SK-N-DZ (cell line): Measurements from ENCODE around the gene DOCK4.

Experiments
- DNase-seq: peaks from one replicate; pipeline ENCODE4 v3.0.0-alpha.2; 2015; ENCODE audit warnings: low spot score

The DOCK4 gene

DNA sequence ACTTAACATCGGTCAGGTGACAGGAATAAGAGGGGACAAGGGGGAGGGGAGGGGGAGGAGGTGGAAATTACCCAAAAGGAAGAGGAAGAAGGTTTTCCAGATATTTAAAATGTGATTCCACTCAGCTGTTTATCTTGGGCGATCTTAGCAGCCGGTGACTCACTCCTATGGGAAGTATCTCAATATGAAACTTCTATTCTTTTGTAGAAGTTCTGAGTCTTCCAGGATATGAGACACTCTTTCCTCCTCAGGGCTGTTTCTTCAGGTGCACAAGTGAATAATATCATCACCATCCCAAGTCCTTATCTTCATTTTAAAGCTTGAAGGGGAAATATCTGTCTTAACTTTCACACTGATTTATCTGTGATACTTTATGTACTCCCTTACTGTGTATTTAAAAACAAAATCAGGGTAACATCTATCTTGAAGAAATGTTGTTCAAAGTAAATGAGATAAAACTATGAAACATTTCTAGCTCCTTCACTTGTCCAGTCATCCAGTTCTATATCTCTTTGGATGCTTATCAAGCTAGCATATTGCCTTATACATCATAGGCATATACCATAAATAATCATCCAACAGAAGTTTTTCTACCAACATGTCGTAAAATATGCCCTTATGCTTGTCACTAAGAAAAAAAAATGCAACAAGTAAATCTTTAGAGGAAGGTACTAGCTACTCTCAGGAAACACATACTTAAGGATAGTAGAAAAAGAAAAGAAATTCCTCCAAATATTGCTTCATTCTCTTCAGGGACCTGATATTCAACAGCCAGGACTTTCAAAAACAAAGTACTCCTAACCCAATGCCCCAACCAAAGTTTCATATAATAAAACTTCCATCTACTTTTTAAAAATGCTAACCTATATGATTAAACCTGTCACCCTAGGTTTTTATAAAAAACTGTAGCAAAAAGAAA is 13.7 kb downstream of the DOCK4 start:
- DNase-seq: no peak

DNA sequence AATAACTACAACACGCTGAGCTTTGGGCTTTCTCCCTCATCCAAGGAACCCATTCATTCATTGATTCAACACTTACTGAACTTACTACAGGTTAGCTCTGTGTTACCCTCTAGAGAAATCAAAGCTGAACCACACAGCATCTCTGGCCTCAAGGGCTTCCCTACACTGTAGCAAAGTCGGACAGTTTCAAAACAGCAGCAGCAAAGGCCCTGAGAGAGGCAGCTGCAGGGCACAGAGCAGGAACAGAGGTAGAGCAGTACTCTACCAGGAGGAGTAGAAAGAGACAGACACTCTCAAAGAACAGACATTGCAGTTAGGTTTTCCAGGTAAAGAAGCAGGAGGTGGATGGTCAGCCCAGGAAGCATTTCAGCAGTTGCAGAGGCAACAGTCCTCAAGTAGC is 16.1 kb downstream of the DOCK4 start:
- DNase-seq: no peak

DNA sequence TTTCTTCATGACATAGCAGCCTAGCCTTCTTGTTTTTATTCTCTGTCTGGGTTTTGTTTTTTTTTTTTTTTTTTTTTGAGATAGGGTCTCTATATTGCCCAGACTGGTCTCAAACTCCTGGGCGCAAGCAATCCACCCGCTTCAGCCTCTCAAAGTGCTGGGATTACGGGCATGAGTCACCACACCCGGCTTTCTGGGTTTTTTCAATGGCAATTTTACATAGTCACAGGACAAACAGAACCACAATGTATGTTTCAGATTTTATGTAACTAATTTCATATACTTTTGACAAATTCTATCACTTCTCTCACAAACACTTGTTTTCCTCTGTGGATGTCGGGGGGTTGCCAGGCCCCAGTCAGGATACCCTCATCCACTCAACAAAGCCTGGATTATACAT is 16.5 kb downstream of the DOCK4 start:
- no peak for DNase-seq

DNA sequence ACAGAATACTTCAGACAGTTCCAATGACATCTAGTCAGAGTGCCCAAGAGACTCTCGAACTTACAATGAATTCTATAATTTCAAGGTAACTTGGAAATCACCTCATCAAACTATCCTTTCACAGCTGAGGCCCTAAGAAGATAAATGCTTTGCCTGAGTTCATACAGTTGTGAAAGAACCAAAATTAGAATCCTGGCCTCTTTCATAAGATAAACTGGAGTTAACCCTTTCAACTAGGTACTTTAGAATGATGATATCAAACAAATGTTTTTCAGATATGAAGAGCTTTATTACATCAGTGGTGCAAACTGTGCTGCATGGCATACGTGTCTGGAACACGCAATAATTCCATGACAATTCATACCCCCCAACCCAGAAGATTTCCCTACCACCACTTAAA is 17.9 kb downstream of the DOCK4 start:
- no peak for DNase-seq

DNA sequence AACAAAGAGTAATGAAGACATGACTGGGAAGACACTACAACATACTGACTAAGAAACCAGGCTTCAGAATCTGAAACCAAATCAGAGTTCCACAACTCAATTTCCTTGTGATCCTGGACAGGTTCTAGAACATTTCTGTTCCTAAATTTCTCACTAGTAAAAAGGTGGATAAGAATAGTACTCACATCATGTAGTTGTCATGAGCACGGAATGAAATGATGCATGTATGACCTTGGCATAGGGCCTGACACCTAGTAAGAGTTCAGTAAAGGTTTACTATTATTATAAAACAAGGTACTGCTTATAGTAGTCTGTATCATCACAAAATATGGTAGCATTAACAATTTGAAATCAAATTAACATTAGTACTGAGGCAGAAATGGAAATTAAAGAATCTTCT is 19.9 kb downstream of the DOCK4 start:
- no peak for DNase-seq

DNA sequence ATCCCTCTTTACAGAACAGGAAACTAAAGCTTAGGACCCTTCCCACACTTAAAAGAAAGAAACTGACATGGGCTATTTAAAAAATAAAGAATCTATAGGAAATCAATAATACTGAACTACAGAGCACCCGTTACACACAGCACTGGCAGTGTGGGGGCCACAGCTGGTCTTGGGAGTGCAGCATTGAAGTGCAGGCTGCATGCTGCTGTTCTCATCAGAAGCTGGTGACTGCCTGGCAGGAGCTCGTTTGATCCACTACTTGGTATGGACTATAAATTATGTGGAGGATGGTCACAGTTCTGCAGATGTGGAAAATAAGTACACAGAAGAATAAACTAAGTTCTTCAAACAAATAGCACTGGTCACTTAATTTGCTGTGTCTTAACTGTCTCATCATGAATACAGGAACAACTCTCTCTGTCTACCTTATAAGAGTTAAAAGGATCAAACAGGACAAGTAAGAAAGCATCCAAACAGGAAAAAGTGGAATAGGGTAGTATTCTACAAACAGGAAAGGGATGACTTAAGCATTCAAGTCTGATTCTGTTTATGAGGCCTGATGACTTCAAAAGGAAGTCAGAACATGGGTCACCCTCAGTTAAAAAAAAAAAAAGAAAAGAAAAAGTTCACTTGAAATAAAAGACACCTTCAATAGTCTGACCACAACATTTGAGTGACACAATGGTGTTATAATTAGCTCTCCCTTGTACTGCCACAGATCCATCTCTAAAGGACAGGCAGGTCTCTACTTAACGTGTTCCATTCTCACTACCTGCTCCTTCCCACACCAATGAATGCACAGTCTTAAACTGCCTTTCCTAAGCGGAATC is 21.0 kb downstream of the DOCK4 start:
- no peak for DNase-seq

DNA sequence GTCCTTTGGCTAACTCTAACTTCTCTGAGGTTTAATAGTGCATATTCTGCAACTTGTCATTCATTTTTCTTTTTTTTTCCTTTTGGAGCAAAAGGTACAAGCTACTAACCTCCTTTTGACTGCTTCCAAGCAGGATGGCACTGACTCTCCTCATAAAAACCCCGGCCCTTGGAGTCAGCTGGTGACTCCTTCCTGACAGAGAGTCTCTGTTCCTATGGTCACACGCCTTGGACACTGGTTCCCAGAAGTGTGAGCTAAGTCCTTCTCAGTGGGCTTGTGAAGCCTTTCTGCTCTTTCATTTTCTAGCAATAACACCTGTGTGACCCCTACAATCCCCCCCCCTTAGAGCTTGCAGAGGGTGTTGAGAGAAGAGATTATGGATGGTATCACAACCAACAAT is 21.7 kb downstream of the DOCK4 start:
- no peak for DNase-seq

DNA sequence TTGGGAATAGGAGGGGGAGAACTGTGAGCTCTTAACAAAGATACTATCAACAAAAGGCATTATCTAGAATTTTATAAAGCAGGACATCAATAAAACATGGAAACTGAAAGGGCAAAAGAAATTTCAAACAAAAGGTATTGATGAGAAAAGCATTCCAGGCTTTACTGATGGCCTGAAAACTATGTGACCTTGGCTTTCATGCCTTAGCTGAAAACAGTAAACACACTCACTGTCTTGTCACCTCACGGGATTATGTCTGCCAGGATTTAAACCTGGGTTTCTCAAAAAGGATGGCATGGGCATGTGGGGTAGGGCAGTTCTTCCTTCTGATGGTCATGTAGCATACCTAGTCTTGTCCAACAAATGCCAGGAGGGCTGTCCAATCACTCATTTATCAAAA is 22.9 kb downstream of the DOCK4 start:
- DNase-seq: no peak

DNA sequence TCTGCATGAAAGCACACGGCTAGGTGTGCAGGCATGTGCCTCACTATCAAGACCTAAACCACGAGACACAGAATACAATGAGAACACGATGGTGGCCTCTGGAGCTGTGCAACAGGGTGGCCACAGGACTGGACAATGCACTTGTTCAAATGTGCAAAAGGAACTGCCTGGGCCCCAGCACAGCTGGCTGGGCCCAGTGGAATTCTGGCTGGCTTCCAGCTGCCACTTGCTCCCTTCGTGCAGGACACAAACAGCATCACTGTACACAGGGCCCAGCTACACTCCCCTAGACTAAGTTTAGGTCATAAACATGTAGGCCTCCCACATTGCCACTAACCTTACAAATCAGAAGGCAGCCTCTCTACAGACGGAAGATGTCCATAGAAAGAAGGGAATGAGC is 23.4 kb downstream of the DOCK4 start:
- DNase-seq: no peak

DNA sequence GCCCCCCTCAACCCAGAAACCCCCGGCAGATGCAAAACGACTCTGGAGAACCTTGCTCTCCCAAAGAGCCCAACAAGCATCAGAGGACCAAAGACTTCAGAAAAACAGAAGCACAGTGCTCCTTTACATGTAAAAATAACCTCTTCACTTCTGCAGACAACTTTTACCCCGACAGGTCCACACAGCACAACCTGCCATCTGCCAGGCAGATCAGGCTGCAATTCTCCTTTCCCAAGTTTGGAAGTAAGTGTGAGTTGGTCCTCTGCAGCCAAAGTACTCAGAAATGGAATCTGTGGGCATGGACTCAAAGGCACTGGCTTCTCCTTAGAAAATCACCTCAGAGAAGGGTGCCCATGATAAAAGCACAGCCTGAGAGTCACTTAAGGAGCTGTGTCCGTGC is 26.0 kb downstream of the DOCK4 start:
- DNase-seq: no peak

DNA sequence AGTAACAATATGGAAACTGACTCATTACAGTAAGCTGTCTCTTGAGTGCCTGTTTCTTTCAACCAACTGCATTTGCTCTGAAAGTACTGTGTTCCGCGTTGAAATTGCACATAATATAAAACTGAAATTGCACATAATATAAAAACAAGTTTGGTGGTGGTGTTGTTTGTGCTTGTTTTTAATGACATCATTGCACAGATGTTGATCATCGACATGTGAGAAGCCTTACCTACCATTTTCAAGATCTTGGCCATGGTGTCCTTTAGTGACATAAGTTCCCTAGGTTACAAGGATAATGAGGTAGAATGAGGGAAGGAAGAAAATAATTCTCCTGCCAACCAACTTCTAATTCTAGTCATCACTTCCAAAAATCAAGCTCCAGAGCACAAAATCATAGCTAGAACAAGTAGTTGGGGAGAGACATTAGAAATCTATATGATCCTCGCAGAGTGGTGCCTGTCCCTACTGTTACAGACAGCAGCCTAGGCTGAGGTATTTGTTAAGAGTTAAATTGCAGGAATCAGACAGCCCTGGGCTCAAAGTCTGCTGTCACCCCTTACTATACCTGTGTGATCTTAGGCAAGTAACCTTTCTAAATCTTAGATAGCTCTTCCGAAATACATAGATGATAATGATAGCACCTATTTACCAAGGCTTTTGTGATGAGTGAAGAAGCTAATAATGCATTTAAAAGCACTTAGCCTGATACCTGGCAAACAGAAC is 29.3 kb downstream of the DOCK4 start:
- no peak for DNase-seq

DNA sequence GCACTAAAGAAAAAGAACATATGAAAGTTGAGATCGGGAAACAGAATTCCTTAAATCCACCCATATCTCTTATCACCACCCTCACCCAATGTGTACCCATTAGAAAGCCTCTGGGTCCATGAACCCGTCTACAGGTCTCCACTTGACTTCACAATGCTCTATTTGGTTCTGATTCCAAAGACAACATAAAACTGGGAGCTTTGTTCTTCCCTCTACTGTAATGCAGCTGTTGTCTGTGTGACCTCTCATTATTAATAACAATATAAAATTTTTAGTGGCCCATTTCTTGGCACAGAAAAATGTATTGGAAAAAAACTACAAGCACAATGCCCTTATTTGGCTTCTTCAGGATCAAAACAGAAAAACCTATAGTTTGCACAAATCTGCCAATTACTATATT is 30.0 kb downstream of the DOCK4 start:
- DNase-seq: no peak

DNA sequence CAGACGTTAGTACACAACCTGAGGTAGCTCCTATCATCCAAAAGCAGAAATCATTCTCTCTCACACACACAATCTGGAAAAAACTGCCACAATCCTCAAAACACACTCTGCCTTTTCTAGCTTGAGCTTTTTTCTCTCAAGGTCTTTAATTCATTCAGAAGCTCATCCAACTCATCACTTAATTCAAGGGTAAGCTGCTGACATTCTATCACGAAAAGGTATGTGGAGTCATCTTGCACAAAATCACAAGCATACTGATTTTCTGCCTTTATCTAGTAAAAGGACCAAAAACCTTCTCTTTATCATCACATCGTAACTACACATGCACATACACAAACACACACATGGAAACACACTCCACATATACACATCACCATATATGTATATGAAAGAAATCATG is 32.0 kb downstream of the DOCK4 start:
- DNase-seq: no peak

DNA sequence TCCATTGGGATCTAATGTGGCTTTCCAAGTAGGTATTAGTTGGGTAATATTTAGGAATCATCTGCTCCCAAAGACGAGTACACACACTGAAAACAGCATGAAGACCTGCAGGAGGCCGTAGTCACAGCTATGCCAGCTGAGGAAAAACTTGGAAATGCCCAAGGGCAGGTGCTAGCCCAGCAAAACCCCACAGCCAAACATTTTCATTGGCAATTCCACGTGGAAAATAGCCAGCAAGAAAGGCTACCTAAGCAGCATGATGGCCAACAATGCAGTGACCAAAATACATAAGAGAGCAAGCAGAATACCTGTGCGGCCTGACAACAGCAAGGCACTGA is 32.7 kb downstream of the DOCK4 start:
- no peak for DNase-seq

DNA sequence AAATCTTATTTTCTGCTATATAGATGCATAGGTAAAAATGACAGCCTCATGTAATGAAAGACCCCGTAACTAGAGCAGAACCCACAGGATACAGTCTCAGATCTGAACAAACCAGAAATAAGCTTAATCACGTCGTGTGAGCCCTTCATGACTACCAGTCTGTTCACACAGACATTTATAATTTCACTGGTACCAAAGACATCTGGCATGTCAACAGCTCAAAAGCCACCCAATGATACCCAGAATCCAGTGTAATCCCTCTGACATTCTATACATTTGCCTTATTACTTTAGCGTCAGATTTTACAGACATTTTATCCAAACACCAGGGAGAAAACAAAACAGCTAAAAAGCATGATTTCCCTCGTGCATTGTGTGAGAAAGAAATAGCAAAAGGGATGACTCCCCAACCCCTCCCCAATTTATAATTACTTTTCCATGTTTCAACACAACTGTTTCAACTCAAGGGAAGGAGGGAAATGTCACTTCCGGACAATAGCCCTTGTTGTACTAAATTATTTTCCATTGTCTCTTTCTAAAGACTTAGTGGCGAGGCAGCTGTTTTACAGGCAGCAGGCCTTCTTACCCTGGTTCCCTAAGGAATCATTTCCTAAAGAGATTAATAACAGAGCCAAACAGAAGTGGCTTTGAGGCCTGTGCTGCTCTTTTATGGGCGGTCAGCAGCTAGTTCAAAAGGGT is 33.2 kb downstream of the DOCK4 start:
- DNase-seq: no peak

DNA sequence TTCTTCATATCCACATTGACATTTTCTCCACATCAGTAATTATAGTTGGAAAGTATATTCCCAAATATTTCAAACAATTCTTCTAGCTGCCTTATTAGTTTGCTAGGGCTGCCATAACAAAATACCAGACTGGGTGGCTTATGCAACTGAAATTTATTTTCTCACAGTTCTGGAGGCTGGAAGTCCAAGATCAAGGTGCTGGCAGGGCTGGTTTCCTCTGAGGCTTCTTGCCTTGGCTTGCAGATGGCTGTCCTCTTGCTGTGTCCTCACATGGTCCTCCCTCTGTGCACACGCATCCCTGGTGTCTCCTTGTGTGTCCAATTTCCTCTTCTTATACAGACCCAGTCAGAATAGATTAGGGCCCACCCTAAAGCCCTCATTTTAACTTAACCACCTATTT is 34.5 kb downstream of the DOCK4 start:
- DNase-seq: no peak

DNA sequence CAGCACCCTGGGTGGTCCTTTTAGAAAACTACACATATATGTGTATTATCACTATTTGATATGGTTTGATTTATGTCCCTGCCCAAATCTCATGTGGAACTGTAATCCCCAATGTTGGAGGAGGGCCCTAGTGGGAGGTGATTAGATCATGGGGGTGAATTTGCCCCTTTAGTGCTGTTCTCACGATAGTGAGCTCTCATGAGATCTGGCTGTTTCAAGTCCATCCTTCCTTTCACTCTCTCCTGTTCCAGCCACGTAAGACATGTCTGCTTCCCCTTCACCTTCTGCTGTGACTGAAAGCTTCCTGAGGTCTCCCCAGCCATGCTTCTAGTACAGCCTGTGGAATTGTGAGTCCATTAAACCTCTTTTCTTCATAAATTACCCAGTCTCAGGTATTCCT is 37.3 kb downstream of the DOCK4 start:
- no peak for DNase-seq

DNA sequence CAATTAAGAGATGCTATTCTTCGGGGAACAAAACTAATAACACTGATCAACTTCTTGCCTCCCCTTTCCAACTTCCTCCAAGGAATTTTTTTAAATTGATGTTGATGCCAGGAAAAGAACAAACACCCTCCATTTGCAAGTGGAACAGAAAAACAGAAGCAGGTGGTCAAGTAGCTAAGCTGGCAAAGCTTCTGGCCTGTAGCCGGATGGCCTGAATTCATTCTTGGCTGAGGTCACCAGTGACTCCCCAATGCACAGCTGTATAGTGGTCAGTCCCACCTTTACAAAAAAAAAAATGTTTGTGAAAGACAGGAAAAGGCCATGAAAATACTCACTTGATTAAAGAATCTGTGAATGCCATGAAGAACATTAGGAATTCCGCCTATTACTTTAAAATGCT is 39.1 kb downstream of the DOCK4 start:
- DNase-seq: no peak

DNA sequence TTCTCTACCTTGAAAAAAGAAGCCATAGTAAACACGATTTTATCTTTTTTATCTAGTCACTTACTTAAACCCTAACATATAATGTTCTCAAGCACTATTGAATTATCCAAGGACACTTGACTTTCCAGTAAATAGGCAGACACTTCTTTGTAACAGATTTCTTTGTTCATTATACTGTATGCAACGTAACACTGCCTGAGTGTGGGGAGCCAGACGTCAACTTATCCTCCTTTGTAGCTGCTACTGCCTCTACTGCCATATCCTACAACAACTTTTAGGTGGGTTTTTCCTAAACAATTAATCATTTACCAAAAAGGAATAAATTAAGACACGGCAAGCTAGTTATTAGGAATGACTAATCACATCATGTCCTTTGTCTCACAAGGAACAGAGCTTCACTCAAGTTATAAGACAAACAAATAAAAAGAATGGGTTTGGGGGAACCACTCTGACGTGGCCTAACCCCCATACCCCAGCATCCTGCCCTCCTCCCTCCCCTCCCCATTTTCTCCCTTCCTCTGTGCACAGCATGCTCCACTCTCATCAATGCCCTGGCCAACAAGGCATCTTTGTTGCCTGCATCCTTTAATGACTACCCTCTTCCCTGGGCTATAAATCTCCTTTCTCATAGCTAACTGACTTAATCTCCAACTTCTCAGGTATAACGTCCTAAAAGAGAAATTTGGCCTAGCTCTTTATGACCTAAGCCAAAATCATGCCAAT is 43.3 kb downstream of the DOCK4 start:
- no peak for DNase-seq

DNA sequence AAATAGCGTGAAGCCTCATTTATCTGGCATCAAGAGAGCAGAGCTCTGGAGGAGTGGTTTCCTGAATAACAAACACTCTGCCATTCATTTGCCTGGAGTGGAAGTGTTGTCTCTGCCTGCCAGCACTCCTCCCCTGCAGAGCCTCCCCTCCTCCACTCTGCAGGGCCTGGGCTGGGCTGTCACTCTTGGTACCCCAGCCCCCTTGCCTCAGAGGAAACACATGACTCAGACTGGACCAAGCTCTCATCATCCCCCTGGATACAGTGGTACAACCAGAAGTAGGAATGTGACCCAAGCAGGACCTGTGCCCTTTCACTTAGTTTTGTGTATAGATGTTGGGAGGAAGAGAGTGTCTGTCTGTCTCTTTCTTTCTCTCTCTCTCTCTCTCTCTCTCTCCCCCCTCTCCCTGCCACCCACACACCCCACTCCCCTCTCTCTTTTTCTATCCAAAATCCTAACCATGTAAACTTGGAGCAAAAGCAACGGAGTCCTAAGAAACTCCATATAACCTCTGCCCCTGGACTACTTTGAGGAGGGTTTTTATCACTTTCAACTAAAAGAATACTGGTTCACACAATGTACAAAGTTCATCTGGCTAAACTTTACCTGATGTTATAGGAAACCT is 43.9 kb downstream of the DOCK4 start:
- peak; percentile 74 for DNase-seq
